HG03432 (cell line): ENCODE results near the gene ARHGEF4.

ENCODE experiments used
- ATAC-seq: cut with Tn5 transposase; IDR thresholded peaks from one replicate; pipeline ENCODE4 v1.9.1; 2021; ENCODE audit warnings: mild to moderate bottlenecking, moderate library complexity; ENCODE audit not compliant: unreplicated experiment

Gene ARHGEF4

GRCh38 chr2:130849896-130850787 is 13.4 kb downstream of the ARHGEF4 start:
- no peak for ATAC-seq

GRCh38 chr2:130850788-130851623 is 14.3 kb downstream of the ARHGEF4 start:
- ATAC-seq: no peak

GRCh38 chr2:130851624-130852382 is 15.1 kb downstream of the ARHGEF4 start:
- no peak for ATAC-seq

GRCh38 chr2:130852521-130853115 is 15.9 kb downstream of the ARHGEF4 start:
- ATAC-seq: no peak

- ATAC-seq: no peak
Measured at GRCh38 chr2:130853391-130853790, 16.7 kb downstream of the ARHGEF4 start.

GRCh38 chr2:130854301-130854700 is 17.6 kb downstream of the ARHGEF4 start:
- ATAC-seq: no peak

GRCh38 chr2:130864830-130865800 is 28.4 kb downstream of the ARHGEF4 start:
- ATAC-seq: no peak

GRCh38 chr2:130869441-130870160 is 32.9 kb downstream of the ARHGEF4 start:
- no peak for ATAC-seq

- no peak for ATAC-seq
Measured at GRCh38 chr2:130870161-130870485, 33.4 kb downstream of the ARHGEF4 start.

GRCh38 chr2:130870779-130871178 is 34.1 kb downstream of the ARHGEF4 start:
- no peak for ATAC-seq

- no peak for ATAC-seq
Measured at GRCh38 chr2:130871843-130872740, 35.4 kb downstream of the ARHGEF4 start.

- no peak for ATAC-seq
Measured at GRCh38 chr2:130872741-130873125, 36.0 kb downstream of the ARHGEF4 start.

- peak; percentile 90 for ATAC-seq
Measured at GRCh38 chr2:130873700-130874346, 37.1 kb downstream of the ARHGEF4 start.

- ATAC-seq: no peak
Measured at GRCh38 chr2:130874512-130874911, 37.8 kb downstream of the ARHGEF4 start.

GRCh38 chr2:130875935-130876334 is 39.2 kb downstream of the ARHGEF4 start:
- ATAC-seq: no peak

- ATAC-seq: no peak
Measured at GRCh38 chr2:130877258-130877657, 40.5 kb downstream of the ARHGEF4 start.

GRCh38 chr2:130878316-130878715 is 41.6 kb downstream of the ARHGEF4 start:
- no peak for ATAC-seq

GRCh38 chr2:130878933-130879332 is 42.2 kb downstream of the ARHGEF4 start:
- no peak for ATAC-seq
